ENCODE measurements around the gene HOXC13. TPM values are rescaled to one million over a fixed set of nuclear protein-coding genes. Genes with fewer than 3 reads are reported as not detected.

HOXC13 gene
- total RNA-seq, 1 experiment from 2014 or later = not detected

DNA sequence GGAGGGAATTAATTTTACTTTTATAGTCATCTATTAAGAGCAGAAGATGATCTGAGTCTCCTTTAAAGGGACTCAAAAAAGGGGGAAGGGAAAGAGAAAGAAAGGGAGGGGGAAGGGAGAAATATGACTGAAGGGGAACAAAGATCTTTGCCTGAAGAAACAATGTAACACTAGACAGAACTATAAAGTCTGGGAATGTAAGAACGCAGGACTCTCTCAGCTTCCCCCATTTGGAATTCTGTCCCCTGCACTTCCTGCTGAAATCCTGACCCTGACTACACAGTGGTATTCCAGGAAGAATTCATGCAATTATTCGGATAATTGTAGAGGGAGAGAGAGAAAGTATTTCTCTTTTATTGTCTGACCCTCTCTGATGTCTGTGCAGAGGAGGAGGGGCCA, 25.7 kb downstream of the HOXC13 start:
- Histone ChIP-seq H2AFZ (ENCODE audit: low read length) (no peak overlapping the region), H4K20me1 (ENCODE audit: insufficient read depth, low read depth, low read length) (no peaks in the 10 kb centered on the region; the same call in 1 of the 2 replicates), H3K27me3 (ENCODE audit: low read length) (no peaks in the 10 kb centered on the region), H3K9ac (ENCODE audit: low read length) (no peak overlapping the region), H3K4me1 (ENCODE audit: low read length) (peaks cover 11% of the 10 kb centered on the region), H3K36me3 (ENCODE audit: insufficient read depth, low read length) (no peaks in the 10 kb centered on the region), H3K27ac (ENCODE audit: low read length) (no peak overlapping the region), H3K9me2 (replicated peaks; ENCODE audit: insufficient read depth, low read length) (no peaks in the 10 kb centered on the region), H3K4me2 (ENCODE audit: low read depth, low read length, poor library complexity, severe bottlenecking) (no peak overlapping the region), H3K79me2 (ENCODE audit: low read length) (no peaks in the 10 kb centered on the region), H3K9me3 (ENCODE audit: low read length) (no peaks in the 10 kb centered on the region), H3K4me3 (ENCODE audit: low read length) (no peak overlapping the region)
- DNase-seq = no peak

DNA sequence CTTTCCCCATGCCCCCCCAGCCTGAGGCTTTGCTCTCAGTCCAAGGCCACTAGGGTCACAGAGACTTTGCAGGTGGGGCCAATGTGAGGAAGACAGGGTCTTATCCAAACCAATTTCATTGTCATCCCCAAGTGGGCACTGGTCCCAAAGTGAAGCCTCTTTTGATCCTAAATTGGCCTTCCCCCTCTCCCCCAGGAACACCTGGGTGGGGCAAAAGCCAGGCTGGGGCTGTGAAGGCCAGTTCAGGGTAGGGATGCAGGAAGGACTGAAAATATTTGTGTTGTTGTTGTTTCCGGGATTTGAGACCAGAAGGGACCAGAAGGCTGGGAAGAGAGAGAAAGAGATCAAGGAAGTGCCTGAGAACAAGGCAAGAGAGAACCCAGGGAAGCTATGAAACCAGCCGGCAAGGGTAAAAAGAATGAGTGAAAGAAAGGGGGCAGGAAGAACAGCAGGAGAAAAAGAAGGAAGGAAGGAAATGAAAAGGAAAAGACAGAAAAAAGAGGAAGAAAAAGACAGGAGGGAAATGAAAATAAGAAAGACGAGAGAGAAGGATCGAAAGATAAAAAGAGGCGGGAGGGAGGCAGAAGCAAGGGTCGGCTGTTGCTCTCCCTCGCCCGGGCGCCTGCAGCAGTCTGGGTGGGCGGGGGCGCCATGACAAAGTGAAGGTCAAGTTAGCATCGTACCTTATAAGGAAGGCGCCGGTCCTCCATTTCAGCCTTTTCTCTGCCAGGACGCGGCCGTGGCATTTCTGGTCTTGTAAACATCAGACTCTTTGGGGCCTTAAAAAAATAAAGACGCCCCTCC, 26.9 kb downstream of the HOXC13 start:
- Histone ChIP-seq H3K79me2 (ENCODE audit: low read length) (no peaks in the 10 kb centered on the region), H3K4me2 (ENCODE audit: low read depth, low read length, poor library complexity, severe bottlenecking) (no peak overlapping the region), H3K4me1 (ENCODE audit: low read length) (peaks cover 11% of the 10 kb centered on the region), H3K27ac (ENCODE audit: low read length) (no peak overlapping the region), H3K9ac (ENCODE audit: low read length) (no peak overlapping the region), H4K20me1 (ENCODE audit: insufficient read depth, low read depth, low read length) (no peaks in the 10 kb centered on the region; the same call in 1 of the 2 replicates), H3K4me3 (ENCODE audit: low read length) (no peak overlapping the region), H3K36me3 (ENCODE audit: insufficient read depth, low read length) (no peaks in the 10 kb centered on the region), H3K27me3 (ENCODE audit: low read length) (no peaks in the 10 kb centered on the region), H3K9me3 (ENCODE audit: low read length) (no peaks in the 10 kb centered on the region), H2AFZ (ENCODE audit: low read length) (no peak overlapping the region), H3K9me2 (replicated peaks; ENCODE audit: insufficient read depth, low read length) (no peaks in the 10 kb centered on the region)
- no peak for DNase-seq

DNA sequence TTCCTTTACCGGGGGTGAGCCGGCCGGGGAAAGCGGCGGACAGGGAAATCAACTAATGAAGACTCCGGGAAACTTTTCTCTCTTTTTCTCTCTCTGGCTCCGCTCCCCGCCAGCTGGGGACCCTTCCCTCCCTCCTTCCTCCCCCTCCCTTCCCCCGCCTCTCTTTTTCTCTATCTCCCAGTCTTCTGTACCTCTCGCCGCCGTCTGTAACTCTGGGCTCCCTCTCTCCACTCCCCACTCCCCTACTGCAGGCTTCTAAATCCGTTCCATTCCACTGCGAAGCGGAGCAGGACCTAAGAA, 27.4 kb downstream of the HOXC13 start:
- H4K20me1 ChIP-seq (ENCODE audit: insufficient read depth, low read depth, low read length) = no peaks in the 10 kb centered on the region; the same call in 1 of the 2 replicates
- H3K27ac ChIP-seq (ENCODE audit: low read length) = no peak overlapping the region
- no peak overlapping the region for H2AFZ ChIP-seq (ENCODE audit: low read length)
- no peaks in the 10 kb centered on the region for H3K79me2 ChIP-seq (ENCODE audit: low read length)
- no peaks in the 10 kb centered on the region for H3K27me3 ChIP-seq (ENCODE audit: low read length)
- no peaks in the 10 kb centered on the region for H3K9me2 ChIP-seq (replicated peaks; ENCODE audit: insufficient read depth, low read length)
- H3K36me3 ChIP-seq (ENCODE audit: insufficient read depth, low read length) = no peaks in the 10 kb centered on the region
- no peak overlapping the region for H3K9ac ChIP-seq (ENCODE audit: low read length)
- H3K4me3 ChIP-seq (ENCODE audit: low read length) = no peak overlapping the region
- no peak overlapping the region for H3K4me2 ChIP-seq (ENCODE audit: low read depth, low read length, poor library complexity, severe bottlenecking)
- no peaks in the 10 kb centered on the region for H3K9me3 ChIP-seq (ENCODE audit: low read length)
- no peak for DNase-seq
- peaks cover 11% of the 10 kb centered on the region for H3K4me1 ChIP-seq (ENCODE audit: low read length)

DNA sequence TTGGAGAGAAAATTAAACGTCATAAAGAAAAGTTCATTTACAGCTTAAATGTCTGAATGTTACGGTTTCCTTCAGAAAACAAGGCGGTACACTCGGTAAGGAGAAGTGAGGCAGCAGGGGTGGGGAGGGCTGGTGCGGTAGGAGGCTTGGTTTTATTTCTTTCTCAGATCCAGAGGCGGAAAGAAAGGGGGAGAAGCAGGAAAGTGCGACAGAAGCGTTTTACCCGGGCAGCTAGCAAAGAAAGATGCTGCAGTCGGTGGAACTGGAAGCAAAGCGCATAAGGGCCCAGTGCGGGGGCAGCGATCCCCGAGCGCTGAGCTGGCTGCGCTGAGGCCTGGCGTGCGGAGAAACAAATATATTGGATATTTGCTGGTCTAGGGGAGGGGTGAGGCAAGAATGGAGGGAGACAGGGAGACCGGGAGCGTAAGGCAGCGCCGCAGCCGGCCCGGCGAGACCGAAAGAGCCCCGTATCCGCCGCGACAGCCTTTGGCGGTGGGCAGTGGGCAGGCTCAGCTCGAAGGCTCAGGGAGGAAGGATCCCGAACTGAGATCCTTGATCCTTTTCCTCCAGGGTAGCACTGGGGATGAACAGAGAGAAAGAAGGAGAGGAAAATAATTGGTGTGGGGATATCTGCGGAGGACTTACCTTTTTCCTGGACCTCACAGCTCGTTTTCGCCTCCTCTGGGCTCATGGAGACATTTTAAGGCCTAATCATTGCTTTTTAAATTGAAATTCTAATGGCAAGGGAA, 27.9 kb downstream of the HOXC13 start:
- no peaks in the 10 kb centered on the region for H3K79me2 ChIP-seq (ENCODE audit: low read length)
- no peaks in the 10 kb centered on the region for H3K9me3 ChIP-seq (ENCODE audit: low read length)
- no peak overlapping the region for H3K4me2 ChIP-seq (ENCODE audit: low read depth, low read length, poor library complexity, severe bottlenecking)
- no peaks in the 10 kb centered on the region for H3K36me3 ChIP-seq (ENCODE audit: insufficient read depth, low read length)
- no peak for DNase-seq
- no peak overlapping the region for H3K9ac ChIP-seq (ENCODE audit: low read length)
- no peak overlapping the region for H2AFZ ChIP-seq (ENCODE audit: low read length)
- H4K20me1 ChIP-seq (ENCODE audit: insufficient read depth, low read depth, low read length) = no peaks in the 10 kb centered on the region; the same call in 1 of the 2 replicates
- no peak overlapping the region for H3K27ac ChIP-seq (ENCODE audit: low read length)
- H3K4me1 ChIP-seq (ENCODE audit: low read length) = peaks cover 11% of the 10 kb centered on the region
- H3K9me2 ChIP-seq (replicated peaks; ENCODE audit: insufficient read depth, low read length) = no peaks in the 10 kb centered on the region
- H3K27me3 ChIP-seq (ENCODE audit: low read length) = no peaks in the 10 kb centered on the region
- no peak overlapping the region for H3K4me3 ChIP-seq (ENCODE audit: low read length)

DNA sequence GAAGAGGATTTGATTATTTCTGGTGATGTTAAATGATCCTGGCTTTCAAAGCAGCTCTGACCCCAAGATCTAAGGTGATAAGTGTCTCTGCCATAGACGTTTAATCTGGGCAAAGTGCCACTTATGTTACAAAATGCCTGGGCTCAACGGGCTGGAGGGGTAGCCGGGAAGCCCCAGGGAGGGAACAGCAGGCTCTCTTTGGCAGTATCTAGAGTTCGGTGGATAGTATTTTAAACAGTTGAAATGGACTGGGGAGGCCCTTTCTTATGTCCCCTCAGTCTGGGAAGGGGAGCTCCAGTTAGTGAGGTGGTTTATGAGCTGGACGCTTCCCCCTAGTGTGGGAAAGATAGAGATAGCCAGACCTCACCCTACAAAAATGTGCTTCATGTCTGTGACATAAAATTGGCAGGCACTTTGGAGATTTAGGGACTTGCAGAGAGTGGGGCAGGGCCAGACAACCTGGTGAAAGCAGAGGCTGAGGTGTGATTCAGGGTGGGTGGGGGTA, 28.8 kb downstream of the HOXC13 start:
- H3K79me2 ChIP-seq (ENCODE audit: low read length) = no peaks in the 10 kb centered on the region
- no peaks in the 10 kb centered on the region for H4K20me1 ChIP-seq (ENCODE audit: insufficient read depth, low read depth, low read length)
- H3K27me3 ChIP-seq (ENCODE audit: low read length) = no peaks in the 10 kb centered on the region
- no peaks in the 10 kb centered on the region for H3K36me3 ChIP-seq (ENCODE audit: insufficient read depth, low read length)
- no peak overlapping the region for H3K4me2 ChIP-seq (ENCODE audit: low read depth, low read length, poor library complexity, severe bottlenecking)
- H3K4me3 ChIP-seq (ENCODE audit: low read length) = no peak overlapping the region
- no peak overlapping the region for H2AFZ ChIP-seq (ENCODE audit: low read length)
- H3K9me3 ChIP-seq (ENCODE audit: low read length) = no peaks in the 10 kb centered on the region
- H3K9ac ChIP-seq (ENCODE audit: low read length) = no peak overlapping the region
- no peak for DNase-seq
- no peaks in the 10 kb centered on the region for H3K9me2 ChIP-seq (replicated peaks; ENCODE audit: insufficient read depth, low read length)
- peaks cover 11% of the 10 kb centered on the region for H3K4me1 ChIP-seq (ENCODE audit: low read length)
- no peak overlapping the region for H3K27ac ChIP-seq (ENCODE audit: low read length)

DNA sequence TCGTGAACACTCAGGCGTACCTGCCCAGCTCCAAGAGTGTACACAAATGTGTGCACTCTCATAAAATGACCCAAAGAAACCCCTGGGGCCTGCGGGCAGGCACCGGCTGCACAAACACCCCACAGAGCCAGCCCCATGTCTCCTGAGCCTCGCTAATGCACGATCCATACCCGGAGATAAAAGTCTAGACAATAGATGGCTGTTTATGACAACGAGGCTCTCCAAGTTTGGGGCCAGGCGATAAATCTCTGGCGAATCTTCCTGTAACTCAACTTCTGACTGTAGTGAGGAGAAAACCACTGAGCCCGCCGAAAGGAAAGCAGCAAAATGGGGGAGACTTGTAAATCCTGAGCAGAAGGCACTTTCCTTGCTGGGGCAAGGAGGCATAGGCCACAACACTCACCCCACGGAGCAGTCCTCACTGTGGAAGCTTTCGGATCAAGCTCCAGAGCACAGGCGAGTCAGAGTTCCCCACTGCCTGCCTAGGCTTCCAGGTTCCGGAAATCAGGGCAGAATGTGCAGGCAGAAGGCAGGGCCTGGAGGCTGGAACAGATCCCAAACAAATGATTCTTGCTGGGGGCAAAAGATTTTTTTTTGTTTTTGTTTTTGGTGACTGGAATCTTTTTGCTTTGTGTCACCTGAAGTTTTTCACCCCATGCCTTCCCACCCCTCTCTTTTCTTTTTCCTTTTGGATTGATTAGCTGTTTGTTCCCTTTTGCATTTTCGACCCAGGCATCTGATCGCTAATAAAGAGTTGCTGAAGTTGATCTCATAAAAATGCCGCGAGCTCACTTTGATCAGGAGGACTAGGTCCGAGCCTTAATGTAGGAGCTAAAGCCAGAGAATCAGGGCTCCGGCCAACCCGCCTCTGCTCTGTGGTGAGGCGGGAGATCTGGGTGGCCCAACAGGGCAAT, 29.8 kb downstream of the HOXC13 start:
- no peaks in the 10 kb centered on the region for H3K9me3 ChIP-seq (ENCODE audit: low read length)
- H2AFZ ChIP-seq (ENCODE audit: low read length) = no peak overlapping the region
- H3K9me2 ChIP-seq (replicated peaks; ENCODE audit: insufficient read depth, low read length) = no peaks in the 10 kb centered on the region
- H3K4me3 ChIP-seq (ENCODE audit: low read length) = no peak overlapping the region
- no peaks in the 10 kb centered on the region for H3K27me3 ChIP-seq (ENCODE audit: low read length)
- no peaks in the 10 kb centered on the region for H3K79me2 ChIP-seq (ENCODE audit: low read length)
- DNase-seq = no peak
- H3K27ac ChIP-seq (ENCODE audit: low read length) = no peak overlapping the region
- no peaks in the 10 kb centered on the region for H4K20me1 ChIP-seq (ENCODE audit: insufficient read depth, low read depth, low read length)
- no peaks in the 10 kb centered on the region for H3K36me3 ChIP-seq (ENCODE audit: insufficient read depth, low read length)
- H3K4me1 ChIP-seq (ENCODE audit: low read length) = peaks cover 11% of the 10 kb centered on the region
- no peak overlapping the region for H3K4me2 ChIP-seq (ENCODE audit: low read depth, low read length, poor library complexity, severe bottlenecking)
- no peak overlapping the region for H3K9ac ChIP-seq (ENCODE audit: low read length)

DNA sequence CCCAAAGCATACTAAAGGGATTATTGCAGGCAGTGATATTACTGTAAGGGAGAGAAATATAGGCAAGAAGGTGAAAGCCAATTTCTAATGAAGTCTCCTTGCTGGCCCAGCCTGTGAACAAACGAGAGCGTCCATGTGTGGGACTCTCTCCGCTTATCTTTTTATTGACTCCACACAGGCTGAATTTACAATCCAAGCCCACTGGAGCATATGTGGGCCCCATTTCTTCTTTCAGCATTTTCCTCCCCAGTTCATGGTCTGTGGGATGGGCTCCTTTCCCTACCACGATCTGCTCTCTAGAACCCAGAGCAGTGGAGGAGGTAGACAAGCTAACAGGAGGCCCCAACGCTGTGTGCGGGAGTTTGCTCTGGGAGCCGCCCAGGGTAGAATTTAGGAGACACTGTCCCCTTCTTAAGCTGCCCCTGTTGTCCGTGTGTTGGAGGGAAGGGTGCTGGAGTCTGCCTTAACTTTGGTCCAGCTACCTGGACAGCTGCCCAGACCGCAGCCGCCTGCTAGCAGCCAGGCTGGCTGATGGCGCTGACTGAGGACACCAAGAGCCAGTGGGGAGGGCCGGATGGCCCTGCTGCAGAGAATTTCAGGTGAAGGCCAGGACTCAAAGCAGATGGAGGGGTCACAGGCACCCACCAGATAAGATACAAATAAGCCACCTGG, 31.1 kb downstream of the HOXC13 start:
- Histone ChIP-seq H2AFZ (ENCODE audit: low read length) (no peak overlapping the region), H4K20me1 (ENCODE audit: insufficient read depth, low read depth, low read length) (no peaks in the 10 kb centered on the region), H3K36me3 (ENCODE audit: insufficient read depth, low read length) (no peaks in the 10 kb centered on the region), H3K79me2 (ENCODE audit: low read length) (no peaks in the 10 kb centered on the region), H3K9me3 (ENCODE audit: low read length) (no peaks in the 10 kb centered on the region), H3K27ac (ENCODE audit: low read length) (no peak overlapping the region), H3K27me3 (ENCODE audit: low read length) (no peaks in the 10 kb centered on the region), H3K9me2 (replicated peaks; ENCODE audit: insufficient read depth, low read length) (no peaks in the 10 kb centered on the region), H3K9ac (ENCODE audit: low read length) (no peak overlapping the region), H3K4me2 (ENCODE audit: low read depth, low read length, poor library complexity, severe bottlenecking) (no peak overlapping the region), H3K4me3 (ENCODE audit: low read length) (no peak overlapping the region), H3K4me1 (ENCODE audit: low read length) (peaks cover 16% of the 10 kb centered on the region)
- no peak for DNase-seq
